ENCODE measurements around the gene COA1.
"Not testable (repeated sequence)": the region's sequence is repeated elsewhere in the genome, so short reads cannot be mapped to it uniquely, and the experiment has no call there.

COA1 gene

DNA sequence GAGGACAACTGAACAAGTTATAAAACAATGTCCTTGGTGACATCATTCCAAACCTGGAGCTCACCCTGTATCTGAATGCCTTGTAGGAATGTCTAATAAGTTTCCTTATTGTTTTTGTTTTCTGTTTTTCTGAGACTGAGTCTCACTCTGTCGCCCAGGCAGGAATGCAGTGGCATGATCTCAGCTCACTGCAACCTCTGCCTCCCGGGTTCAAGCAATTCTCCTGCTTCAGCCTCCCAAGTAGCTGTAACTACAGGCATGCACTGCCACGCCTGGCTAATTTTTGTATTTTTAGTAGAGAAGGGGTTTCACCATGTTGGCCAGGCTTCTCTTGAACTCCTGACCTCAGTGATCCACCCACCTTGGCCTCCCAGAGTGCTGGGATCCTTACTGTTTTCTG, 2.2 kb upstream of the COA1 start:
- not testable (repeated sequence) for H3K36me3 Mint-ChIP-seq (ENCODE audit: insufficient read depth); H3K27me3 Mint-ChIP-seq; H3K9me3 Mint-ChIP-seq; H3K27ac Mint-ChIP-seq (ENCODE audit: low read depth); H3K4me3 Mint-ChIP-seq; ATAC-seq (replicated peaks; ENCODE audit: extremely low read depth, poor library complexity, severe bottlenecking); DNase-seq (ENCODE audit: low spot score in 2 of 2)
- H3K4me1 Mint-ChIP-seq, result peaks cover 26% of the 10 kb centered on the region

DNA sequence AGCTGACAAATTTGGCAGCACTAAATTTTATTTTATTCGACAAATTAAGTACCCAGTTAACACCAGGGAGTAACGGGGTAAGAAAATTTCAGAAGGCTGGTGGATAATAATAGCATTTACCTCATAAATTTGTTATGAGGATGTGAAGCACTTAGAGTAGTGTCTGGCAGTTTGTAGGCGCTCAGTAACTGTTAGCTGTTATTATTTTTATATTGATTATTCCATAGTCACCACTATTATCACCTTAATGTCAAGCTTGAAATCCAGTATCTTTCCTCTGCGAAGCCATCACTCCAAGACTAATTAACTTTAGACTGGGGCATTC, 563 bp upstream of the COA1 start:
- Mint-ChIP-seq H3K27ac (ENCODE audit: low read depth) (peak overlapping the region; percentile 65), H3K4me1 (peaks cover 33% of the 10 kb centered on the region), H3K9me3 (no peaks in the 10 kb centered on the region), H3K27me3 (no peaks in the 10 kb centered on the region), H3K36me3 (ENCODE audit: insufficient read depth) (peaks cover 2% of the 10 kb centered on the region), H3K4me3 (peak overlapping the region; percentile 92)
- DNase-seq (ENCODE audit: low spot score in 2 of 2), result no peak
- peak; percentile 14 for ATAC-seq (replicated peaks; ENCODE audit: extremely low read depth, poor library complexity, severe bottlenecking)

DNA sequence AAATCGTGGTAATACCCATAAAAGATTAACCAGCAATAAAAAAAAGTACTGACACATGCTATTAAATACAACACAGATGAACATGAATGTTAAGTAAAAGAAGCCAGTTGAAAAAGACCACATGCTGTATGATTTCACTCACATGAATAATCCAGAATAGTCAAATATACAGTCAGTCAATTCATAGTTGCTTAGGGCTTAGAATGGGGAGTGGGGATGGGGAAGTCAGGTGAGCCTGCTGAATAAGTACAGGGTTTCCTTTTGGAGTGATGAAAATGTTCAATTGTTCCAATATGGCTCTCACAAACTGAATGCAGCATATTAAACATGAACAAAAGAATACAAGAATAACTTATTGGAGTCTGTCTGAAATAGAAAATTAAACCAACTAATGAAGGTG, 1.8 kb downstream of the COA1 start:
- peaks cover 4% of the 10 kb centered on the region for H3K36me3 Mint-ChIP-seq (ENCODE audit: insufficient read depth)
- H3K4me3 Mint-ChIP-seq, result peak overlapping the region; percentile 92
- peaks cover 34% of the 10 kb centered on the region for H3K4me1 Mint-ChIP-seq
- no peak overlapping the region for H3K27ac Mint-ChIP-seq (ENCODE audit: low read depth)
- ATAC-seq (replicated peaks; ENCODE audit: extremely low read depth, poor library complexity, severe bottlenecking) (no peak), DNase-seq (ENCODE audit: low spot score in 2 of 2) (no peak)
- no peaks in the 10 kb centered on the region for H3K27me3 Mint-ChIP-seq
- H3K9me3 Mint-ChIP-seq, result no peaks in the 10 kb centered on the region

DNA sequence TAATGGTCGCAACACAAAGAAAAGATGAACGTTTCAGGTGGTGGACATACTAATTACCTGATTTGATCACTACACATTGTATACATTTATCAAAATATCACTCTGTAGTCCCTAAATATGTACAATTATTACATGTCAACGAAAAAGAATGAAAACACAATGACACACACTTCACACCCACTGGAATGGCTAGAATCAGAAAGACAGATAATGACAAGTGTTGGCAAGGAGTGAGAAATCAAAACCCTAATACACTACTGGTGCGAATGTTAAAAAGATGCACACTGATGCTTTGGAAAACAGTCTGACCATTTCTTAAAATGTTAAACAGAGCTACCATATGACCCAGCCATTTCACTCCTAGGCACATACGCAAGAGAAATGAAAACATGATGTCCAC, 2.3 kb downstream of the COA1 start:
- no peaks in the 10 kb centered on the region for H3K9me3 Mint-ChIP-seq
- peaks cover 4% of the 10 kb centered on the region for H3K36me3 Mint-ChIP-seq (ENCODE audit: insufficient read depth)
- DNase-seq (ENCODE audit: low spot score in 2 of 2), result no peak
- H3K4me3 Mint-ChIP-seq, result peak overlapping the region; percentile 92
- ATAC-seq (replicated peaks; ENCODE audit: extremely low read depth, poor library complexity, severe bottlenecking), result no peak
- no peak overlapping the region for H3K27ac Mint-ChIP-seq (ENCODE audit: low read depth)
- no peaks in the 10 kb centered on the region for H3K27me3 Mint-ChIP-seq
- H3K4me1 Mint-ChIP-seq, result peaks cover 34% of the 10 kb centered on the region

DNA sequence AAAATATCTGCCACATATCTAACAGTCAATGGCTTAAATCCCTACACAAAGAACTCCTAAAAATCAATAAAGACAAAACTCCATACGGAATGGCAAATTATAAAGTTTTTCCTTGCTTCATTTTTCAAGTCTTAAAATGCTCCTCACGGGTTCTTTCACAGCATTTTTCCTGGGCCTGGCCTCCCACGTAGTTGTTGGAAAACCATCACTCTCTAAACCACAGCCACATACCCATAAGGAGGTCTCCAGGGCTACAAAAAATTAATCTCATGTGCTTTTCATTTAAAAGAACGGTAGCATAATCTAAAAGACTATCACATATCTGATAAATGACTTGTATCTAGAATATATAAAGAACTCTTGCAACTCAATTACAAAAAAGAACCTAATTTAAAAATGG, 2.9 kb downstream of the COA1 start:
- no peak overlapping the region for H3K4me3 Mint-ChIP-seq
- DNase-seq (ENCODE audit: low spot score in 2 of 2) (no peak), ATAC-seq (replicated peaks; ENCODE audit: extremely low read depth, poor library complexity, severe bottlenecking) (no peak)
- no peaks in the 10 kb centered on the region for H3K27me3 Mint-ChIP-seq
- H3K36me3 Mint-ChIP-seq (ENCODE audit: insufficient read depth), result peaks cover 6% of the 10 kb centered on the region
- H3K9me3 Mint-ChIP-seq, result no peaks in the 10 kb centered on the region
- peaks cover 35% of the 10 kb centered on the region for H3K4me1 Mint-ChIP-seq
- no peak overlapping the region for H3K27ac Mint-ChIP-seq (ENCODE audit: low read depth)

- ATAC-seq (replicated peaks; ENCODE audit: extremely low read depth, poor library complexity, severe bottlenecking) (no peak), DNase-seq (ENCODE audit: low spot score in 2 of 2) (no peak)
- Mint-ChIP-seq H3K27ac (ENCODE audit: low read depth) (no peak overlapping the region), H3K27me3 (no peaks in the 10 kb centered on the region), H3K4me3 (no peak overlapping the region), H3K4me1 (peaks cover 39% of the 10 kb centered on the region), H3K36me3 (ENCODE audit: insufficient read depth) (peaks cover 6% of the 10 kb centered on the region), H3K9me3 (no peaks in the 10 kb centered on the region)
Measured at GRCh38 chr7:43725251-43725650, 4.1 kb downstream of the COA1 start.

GRCh38 chr7:43723007-43723341, 6.3 kb downstream of the COA1 start:
- peaks cover 37% of the 10 kb centered on the region for H3K4me1 Mint-ChIP-seq
- no peaks in the 10 kb centered on the region for H3K9me3 Mint-ChIP-seq
- H3K27ac Mint-ChIP-seq (ENCODE audit: low read depth), result no peak overlapping the region
- no peak for DNase-seq (ENCODE audit: low spot score in 2 of 2)
- no peak overlapping the region for H3K4me3 Mint-ChIP-seq
- ATAC-seq (replicated peaks; ENCODE audit: extremely low read depth, poor library complexity, severe bottlenecking), result no peak
- H3K27me3 Mint-ChIP-seq, result no peaks in the 10 kb centered on the region
- peaks cover 11% of the 10 kb centered on the region for H3K36me3 Mint-ChIP-seq (ENCODE audit: insufficient read depth)

DNA sequence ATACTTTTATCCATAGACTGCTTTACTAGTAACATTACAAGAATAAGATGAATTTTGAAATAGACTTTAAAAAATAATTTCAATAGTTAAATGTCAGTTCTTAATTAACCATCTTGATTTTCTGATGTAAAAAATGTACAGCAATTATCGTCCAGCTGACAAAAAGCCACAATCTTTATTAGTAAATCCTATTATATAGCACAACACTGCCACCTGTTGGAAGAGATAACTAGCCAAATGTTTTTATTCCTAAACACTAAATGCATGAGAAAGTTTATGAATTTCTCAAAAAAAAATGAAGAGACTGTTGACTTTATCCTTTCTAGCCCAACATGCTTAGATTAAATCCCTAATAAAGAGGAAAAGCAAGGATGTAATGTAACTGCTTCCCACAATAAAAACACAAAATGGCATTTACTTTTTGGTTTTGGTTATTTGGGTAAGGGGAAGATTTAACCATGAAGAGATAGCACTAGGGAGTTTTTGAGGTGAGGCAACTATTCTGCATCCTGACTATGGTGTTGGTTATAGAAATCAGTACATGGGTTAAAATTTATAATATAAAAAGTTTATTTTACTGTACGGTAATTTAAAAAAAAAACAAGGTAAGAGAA, 8.0 kb downstream of the COA1 start:
- Mint-ChIP-seq H3K4me1 (peaks cover 38% of the 10 kb centered on the region), H3K9me3 (no peaks in the 10 kb centered on the region), H3K27me3 (no peaks in the 10 kb centered on the region), H3K4me3 (no peak overlapping the region), H3K27ac (ENCODE audit: low read depth) (no peak overlapping the region), H3K36me3 (ENCODE audit: insufficient read depth) (peaks cover 11% of the 10 kb centered on the region)
- DNase-seq (ENCODE audit: low spot score in 2 of 2), result no peak
- no peak for ATAC-seq (replicated peaks; ENCODE audit: extremely low read depth, poor library complexity, severe bottlenecking)

GRCh38 chr7:43716598-43716997, 12.7 kb downstream of the COA1 start:
- Mint-ChIP-seq H3K4me1 (peaks cover 47% of the 10 kb centered on the region), H3K27ac (ENCODE audit: low read depth) (no peak overlapping the region), H3K4me3 (no peak overlapping the region), H3K27me3 (no peaks in the 10 kb centered on the region), H3K36me3 (ENCODE audit: insufficient read depth) (peaks cover 7% of the 10 kb centered on the region), H3K9me3 (no peaks in the 10 kb centered on the region)
- ATAC-seq (replicated peaks; ENCODE audit: extremely low read depth, poor library complexity, severe bottlenecking), result no peak
- no peak for DNase-seq (ENCODE audit: low spot score in 2 of 2)

GRCh38 chr7:43715966-43716365, 13.4 kb downstream of the COA1 start:
- not testable (repeated sequence) for H3K27ac Mint-ChIP-seq (ENCODE audit: low read depth); ATAC-seq (replicated peaks; ENCODE audit: extremely low read depth, poor library complexity, severe bottlenecking); H3K27me3 Mint-ChIP-seq; DNase-seq (ENCODE audit: low spot score in 2 of 2); H3K4me3 Mint-ChIP-seq; H3K9me3 Mint-ChIP-seq
- H3K36me3 Mint-ChIP-seq (ENCODE audit: insufficient read depth), result peaks cover 11% of the 10 kb centered on the region
- peaks cover 46% of the 10 kb centered on the region for H3K4me1 Mint-ChIP-seq

GRCh38 chr7:43711503-43711902, 17.8 kb downstream of the COA1 start:
- no peaks in the 10 kb centered on the region for H3K27me3 Mint-ChIP-seq
- H3K4me3 Mint-ChIP-seq, result no peak overlapping the region
- no peak for DNase-seq (ENCODE audit: low spot score in 2 of 2)
- ATAC-seq (replicated peaks; ENCODE audit: extremely low read depth, poor library complexity, severe bottlenecking), result no peak
- H3K27ac Mint-ChIP-seq (ENCODE audit: low read depth), result peak overlapping the region; percentile 81
- peaks cover 3% of the 10 kb centered on the region for H3K36me3 Mint-ChIP-seq (ENCODE audit: insufficient read depth)
- H3K9me3 Mint-ChIP-seq, result no peaks in the 10 kb centered on the region
- peaks cover 33% of the 10 kb centered on the region for H3K4me1 Mint-ChIP-seq

- H3K27ac Mint-ChIP-seq (ENCODE audit: low read depth); DNase-seq (ENCODE audit: low spot score in 2 of 2); H3K4me3 Mint-ChIP-seq; H3K9me3 Mint-ChIP-seq; ATAC-seq (replicated peaks; ENCODE audit: extremely low read depth, poor library complexity, severe bottlenecking); H3K36me3 Mint-ChIP-seq (ENCODE audit: insufficient read depth); H3K27me3 Mint-ChIP-seq: not testable (repeated sequence)
- peaks cover 32% of the 10 kb centered on the region for H3K4me1 Mint-ChIP-seq
Measured at GRCh38 chr7:43708055-43708454, 21.3 kb downstream of the COA1 start.

- H3K4me1 Mint-ChIP-seq, result peaks cover 39% of the 10 kb centered on the region
- no peak overlapping the region for H3K4me3 Mint-ChIP-seq
- peaks cover 6% of the 10 kb centered on the region for H3K36me3 Mint-ChIP-seq (ENCODE audit: insufficient read depth)
Measured at GRCh38 chr7:43703573-43703972, 25.8 kb downstream of the COA1 start.

DNA sequence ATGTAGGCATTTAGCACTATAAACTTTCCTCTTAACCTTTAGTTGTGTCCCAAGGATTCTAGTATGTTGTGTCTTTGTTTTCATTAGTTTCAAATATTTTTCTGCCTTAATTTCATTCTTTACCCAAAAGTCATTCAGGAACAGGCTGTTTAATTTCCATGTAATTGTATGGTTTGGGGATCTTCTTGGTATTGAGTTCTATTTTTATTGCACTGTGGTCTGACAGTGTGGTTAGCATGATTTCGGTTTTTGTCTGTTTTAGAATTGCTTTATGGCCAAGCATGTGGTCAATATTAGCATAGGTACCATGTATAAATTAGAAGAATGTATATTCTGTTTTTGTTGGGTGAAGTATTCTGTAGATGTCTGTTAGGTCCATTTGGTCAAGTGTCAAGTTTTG, 26.3 kb downstream of the COA1 start:
- Mint-ChIP-seq H3K36me3 (ENCODE audit: insufficient read depth) (peaks cover 6% of the 10 kb centered on the region), H3K27me3 (no peaks in the 10 kb centered on the region), H3K4me3 (no peak overlapping the region), H3K9me3 (no peaks in the 10 kb centered on the region), H3K4me1 (peaks cover 36% of the 10 kb centered on the region), H3K27ac (ENCODE audit: low read depth) (peak overlapping the region; percentile 42)
- no peak for DNase-seq (ENCODE audit: low spot score in 2 of 2)
- ATAC-seq (replicated peaks; ENCODE audit: extremely low read depth, poor library complexity, severe bottlenecking), result no peak

More at GRCh38 chr7:43703573-43703972, 25.8 kb downstream of the COA1 start:
- Mint-ChIP-seq H3K27me3 (no peaks in the 10 kb centered on the region), H3K9me3 (no peaks in the 10 kb centered on the region), H3K27ac (ENCODE audit: low read depth) (no peak overlapping the region)
- ATAC-seq (replicated peaks; ENCODE audit: extremely low read depth, poor library complexity, severe bottlenecking) (no peak), DNase-seq (ENCODE audit: low spot score in 2 of 2) (no peak)

Data from central memory CD8-positive, alpha-beta T cell (primary cell).